Measurements from ENCODE around the gene KCNJ9.

Gene KCNJ9

GRCh38 chr1:160093069-160093395 is 11.7 kb downstream of the KCNJ9 start:
- TF ChIP-seq CTCF (IDR thresholded peaks at IDR 0.05; ENCODE audit: poor library complexity, severe bottlenecking): no peak
- no peaks in the 10 kb centered on the region for H3K27me3 ChIP-seq (ENCODE audit: insufficient read depth, poor library complexity, severe bottlenecking)
- no peak overlapping the region for H3K4me3 ChIP-seq (ENCODE audit: severe bottlenecking)
- DNase-seq (ENCODE audit: low spot score) (no peak), ATAC-seq (ENCODE audit: low read depth) (no peak)
- no peak overlapping the region for H3K27ac ChIP-seq (ENCODE audit: poor library complexity, severe bottlenecking)
- H3K4me1 ChIP-seq (ENCODE audit: insufficient read depth, poor library complexity, severe bottlenecking): peaks cover 9% of the 10 kb centered on the region
- H3K9me3 ChIP-seq (ENCODE audit: severe bottlenecking): no peaks in the 10 kb centered on the region
- H3K36me3 ChIP-seq (ENCODE audit: low read depth): no peaks in the 10 kb centered on the region

- Histone ChIP-seq H3K4me3 (ENCODE audit: severe bottlenecking) (no peak overlapping the region), H3K27ac (ENCODE audit: poor library complexity, severe bottlenecking) (no peak overlapping the region), H3K36me3 (ENCODE audit: low read depth) (no peaks in the 10 kb centered on the region), H3K4me1 (ENCODE audit: insufficient read depth, poor library complexity, severe bottlenecking) (peaks cover 9% of the 10 kb centered on the region), H3K27me3 (ENCODE audit: insufficient read depth, poor library complexity, severe bottlenecking) (no peaks in the 10 kb centered on the region), H3K9me3 (ENCODE audit: severe bottlenecking) (no peaks in the 10 kb centered on the region)
- DNase-seq (ENCODE audit: low spot score) (no peak), ATAC-seq (ENCODE audit: low read depth) (no peak)
- TF ChIP-seq CTCF (IDR thresholded peaks at IDR 0.05; ENCODE audit: poor library complexity, severe bottlenecking): no peak
Observed at GRCh38 chr1:160093624-160094290, 12.4 kb downstream of the KCNJ9 start.

- Histone ChIP-seq H3K4me3 (ENCODE audit: severe bottlenecking) (no peak overlapping the region), H3K4me1 (ENCODE audit: insufficient read depth, poor library complexity, severe bottlenecking) (peaks cover 9% of the 10 kb centered on the region), H3K27ac (ENCODE audit: poor library complexity, severe bottlenecking) (no peak overlapping the region), H3K27me3 (ENCODE audit: insufficient read depth, poor library complexity, severe bottlenecking) (no peaks in the 10 kb centered on the region), H3K9me3 (ENCODE audit: severe bottlenecking) (no peaks in the 10 kb centered on the region), H3K36me3 (ENCODE audit: low read depth) (no peaks in the 10 kb centered on the region)
- ATAC-seq (ENCODE audit: low read depth) (no peak), DNase-seq (ENCODE audit: low spot score) (no peak)
- TF ChIP-seq CTCF (IDR thresholded peaks at IDR 0.05; ENCODE audit: poor library complexity, severe bottlenecking): no peak
Observed at GRCh38 chr1:160094291-160094625, 12.9 kb downstream of the KCNJ9 start.

- TF ChIP-seq CTCF (IDR thresholded peaks at IDR 0.05; ENCODE audit: poor library complexity, severe bottlenecking): no peak
- Histone ChIP-seq H3K36me3 (ENCODE audit: low read depth) (no peaks in the 10 kb centered on the region), H3K4me1 (ENCODE audit: insufficient read depth, poor library complexity, severe bottlenecking) (peaks cover 9% of the 10 kb centered on the region), H3K4me3 (ENCODE audit: severe bottlenecking) (no peak overlapping the region), H3K9me3 (ENCODE audit: severe bottlenecking) (no peaks in the 10 kb centered on the region), H3K27ac (ENCODE audit: poor library complexity, severe bottlenecking) (no peak overlapping the region), H3K27me3 (ENCODE audit: insufficient read depth, poor library complexity, severe bottlenecking) (no peaks in the 10 kb centered on the region)
- DNase-seq (ENCODE audit: low spot score): no peak
- no peak for ATAC-seq (ENCODE audit: low read depth)
Observed at GRCh38 chr1:160094806-160095205, 13.5 kb downstream of the KCNJ9 start.

GRCh38 chr1:160095382-160096105 is 14.2 kb downstream of the KCNJ9 start:
- Histone ChIP-seq H3K27me3 (ENCODE audit: insufficient read depth, poor library complexity, severe bottlenecking) (no peaks in the 10 kb centered on the region), H3K4me1 (ENCODE audit: insufficient read depth, poor library complexity, severe bottlenecking) (peaks cover 9% of the 10 kb centered on the region), H3K27ac (ENCODE audit: poor library complexity, severe bottlenecking) (no peak overlapping the region), H3K36me3 (ENCODE audit: low read depth) (no peaks in the 10 kb centered on the region), H3K9me3 (ENCODE audit: severe bottlenecking) (no peaks in the 10 kb centered on the region), H3K4me3 (ENCODE audit: severe bottlenecking) (no peak overlapping the region)
- DNase-seq (ENCODE audit: low spot score) (no peak), ATAC-seq (ENCODE audit: low read depth) (no peak)
- TF ChIP-seq CTCF (IDR thresholded peaks at IDR 0.05; ENCODE audit: poor library complexity, severe bottlenecking): no peak

Measured in RWPE2 (cell line).